ENCODE results near the gene BEND3. TPM values are rescaled to one million over a fixed set of nuclear protein-coding genes. Genes with fewer than 3 reads are reported as not detected.

Gene BEND3
- polyA plus RNA-seq, 3 donors, result 0.17 to 0.52 (median 0.24) TPM

GRCh38 chr6:107121266-107121665 lies 6.0 kb upstream of the BEND3 start:
- intact Hi-C loops (cut with micrococcal nuclease), result no loop called here
- Mint-ChIP-seq H3K36me3 (peaks cover 0 to 2% of the 10 kb centered on the region in 2 donors), H3K27ac (peak overlapping the region in 2 of 7 donors; percentile 18 to 40), H3K4me3 (no peak overlapping the region), H3K4me1 (peaks cover 14% of the 10 kb centered on the region), H3K9me3 (peaks cover 0 to 5% (median 0%) of the 10 kb centered on the region in 7 donors), H3K27me3 (ENCODE audit: low read depth in 3 of 3) (peaks cover 14 to 20% (median 14%) of the 10 kb centered on the region in 3 donors)
- Histone ChIP-seq H3K27ac (ENCODE audit: low read depth in 1 of 2, low read length in 2 of 2) (no peak overlapping the region), H3K4me1 (ENCODE audit: control insufficient read depth in 1 of 2, insufficient read depth in 2 of 2, low read length in 2 of 2) (peaks cover 6% of the 10 kb centered on the region in 2 donors), H3K79me2 (ENCODE audit: insufficient read depth, low read length) (no peaks in the 10 kb centered on the region), H3K4me3 (replicated peaks in 1 of 3; ENCODE audit: low read depth in 2 of 3, low read length in 3 of 3) (no peak overlapping the region), H4K20me1 (ENCODE audit: insufficient read depth, low read length) (no peaks in the 10 kb centered on the region), H3K4me2 (replicated peaks; ENCODE audit: extremely low read depth, low read length, poor library complexity, severe bottlenecking) (no peak overlapping the region), H3K9me3 (replicated peaks in 1 of 2; ENCODE audit: control insufficient read depth in 1 of 2, insufficient read depth in 1 of 2, low read length in 2 of 2) (no peaks in the 10 kb centered on the region), H3K9ac (ENCODE audit: insufficient read depth, low read length, poor library complexity, severe bottlenecking) (no peak overlapping the region), H3K36me3 (replicated peaks in 1 of 2; ENCODE audit: control insufficient read depth in 1 of 2, insufficient read depth in 2 of 2, low read length in 2 of 2) (no peaks in the 10 kb centered on the region), H3K27me3 (ENCODE audit: control insufficient read depth in 2 of 2, insufficient read depth in 2 of 2, low read length in 2 of 2) (peaks cover 7 to 16% of the 10 kb centered on the region in 2 donors), H2AFZ (ENCODE audit: insufficient read depth, low read depth, low read length, poor library complexity, severe bottlenecking) (no peak overlapping the region)
- no peak for TF ChIP-seq CTCF (IDR thresholded peaks at IDR 0.05)
- no peak for DNase-seq
- WGBS (ENCODE audit: insufficient coverage), result no CpG with 5 or more reads among the region's 6 CpGs

GRCh38 chr6:107120404-107120803 lies 5.1 kb upstream of the BEND3 start:
- intact Hi-C loops (cut with micrococcal nuclease), result no loop called here
- no peak overlapping the region for H3K4me3 ChIP-seq (replicated peaks in 1 of 3; ENCODE audit: low read depth in 2 of 3, low read length in 3 of 3)
- peaks cover 9 to 23% of the 10 kb centered on the region in 2 donors for H3K27me3 ChIP-seq (ENCODE audit: control insufficient read depth in 2 of 2, insufficient read depth in 2 of 2, low read length in 2 of 2)
- H4K20me1 ChIP-seq (ENCODE audit: insufficient read depth, low read length), result no peaks in the 10 kb centered on the region
- Mint-ChIP-seq H3K27me3 (ENCODE audit: low read depth in 3 of 3) (peaks cover 19 to 26% (median 20%) of the 10 kb centered on the region in 3 donors), H3K36me3 (peaks cover 0 to 4% of the 10 kb centered on the region in 2 donors), H3K4me3 (no peak overlapping the region), H3K9me3 (peaks cover 0 to 7% (median 2%) of the 10 kb centered on the region in 7 donors), H3K4me1 (peaks cover 19% of the 10 kb centered on the region), H3K27ac (no peak overlapping the region)
- no peak overlapping the region for H3K27ac ChIP-seq (ENCODE audit: low read depth in 1 of 2, low read length in 2 of 2)
- no peak overlapping the region for H3K4me2 ChIP-seq (replicated peaks; ENCODE audit: extremely low read depth, low read length, poor library complexity, severe bottlenecking)
- no peak overlapping the region for H3K9ac ChIP-seq (ENCODE audit: insufficient read depth, low read length, poor library complexity, severe bottlenecking)
- 100% methylated on average over 1 of the region's 4 CpGs for WGBS (ENCODE audit: insufficient coverage)
- no peak for DNase-seq
- TF ChIP-seq CTCF (IDR thresholded peaks at IDR 0.05), result no peak
- no peak overlapping the region for H2AFZ ChIP-seq (ENCODE audit: insufficient read depth, low read depth, low read length, poor library complexity, severe bottlenecking)
- no peaks in the 10 kb centered on the region for H3K79me2 ChIP-seq (ENCODE audit: insufficient read depth, low read length)
- no peaks in the 10 kb centered on the region for H3K9me3 ChIP-seq (replicated peaks in 1 of 2; ENCODE audit: control insufficient read depth in 1 of 2, insufficient read depth in 1 of 2, low read length in 2 of 2)
- H3K36me3 ChIP-seq (replicated peaks in 1 of 2; ENCODE audit: control insufficient read depth in 1 of 2, insufficient read depth in 2 of 2, low read length in 2 of 2), result no peaks in the 10 kb centered on the region
- peaks cover 15% of the 10 kb centered on the region in 2 donors for H3K4me1 ChIP-seq (ENCODE audit: control insufficient read depth in 1 of 2, insufficient read depth in 2 of 2, low read length in 2 of 2)
